Hepatocyte (in vitro differentiated cells): ENCODE results near the gene ZBTB20.

Experiments
- EZH2 ChIP-seq: fragments of 200-600 bp; sonication (generic); IDR thresholded peaks from 2 replicates; pipeline ENCODE4 v1.6.1; 2016; ENCODE audit warnings: antibody characterized with exemption, mild to moderate bottlenecking, borderline replicate concordance
- EZH2phosphoT487 ChIP-seq: fragments of 200-600 bp; sonication (generic); IDR thresholded peaks from one replicate; pipeline ENCODE4 v1.6.1; 2018; ENCODE audit warnings: antibody characterized with exemption, mild to moderate bottlenecking, low read depth, moderate library complexity; ENCODE audit not compliant: unreplicated experiment, severe bottlenecking
- TF ChIP-seq, protein P1 (sequence below): fragments of 200-600 bp; sonication (generic); IDR thresholded peaks from 2 replicates; pipeline ENCODE4 v1.5.1; 2016; ENCODE audit warnings: antibody characterized with exemption, mild to moderate bottlenecking; ENCODE audit not compliant: poor library complexity

DNA sequence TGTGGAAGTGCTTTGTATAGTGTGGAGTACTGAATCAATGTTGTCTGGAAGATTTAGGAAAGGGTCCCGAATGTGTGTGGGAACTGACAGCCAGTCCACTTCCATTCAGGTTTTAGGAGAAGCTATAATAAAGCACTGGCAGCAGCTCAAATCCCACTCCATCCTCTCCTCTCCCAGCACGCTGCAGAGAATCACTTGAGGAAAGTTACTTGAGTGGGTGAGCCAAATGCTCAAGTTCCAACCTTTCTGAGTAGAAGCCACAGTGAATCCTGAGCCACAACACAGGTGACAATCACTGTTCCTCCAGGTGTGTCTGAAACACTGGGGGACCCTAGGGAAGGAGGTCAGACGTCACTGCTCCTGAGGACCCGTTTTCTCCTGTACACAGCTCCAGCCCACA, 746.7 kb downstream of the ZBTB20 start:
- TF ChIP-seq, protein P1, sequence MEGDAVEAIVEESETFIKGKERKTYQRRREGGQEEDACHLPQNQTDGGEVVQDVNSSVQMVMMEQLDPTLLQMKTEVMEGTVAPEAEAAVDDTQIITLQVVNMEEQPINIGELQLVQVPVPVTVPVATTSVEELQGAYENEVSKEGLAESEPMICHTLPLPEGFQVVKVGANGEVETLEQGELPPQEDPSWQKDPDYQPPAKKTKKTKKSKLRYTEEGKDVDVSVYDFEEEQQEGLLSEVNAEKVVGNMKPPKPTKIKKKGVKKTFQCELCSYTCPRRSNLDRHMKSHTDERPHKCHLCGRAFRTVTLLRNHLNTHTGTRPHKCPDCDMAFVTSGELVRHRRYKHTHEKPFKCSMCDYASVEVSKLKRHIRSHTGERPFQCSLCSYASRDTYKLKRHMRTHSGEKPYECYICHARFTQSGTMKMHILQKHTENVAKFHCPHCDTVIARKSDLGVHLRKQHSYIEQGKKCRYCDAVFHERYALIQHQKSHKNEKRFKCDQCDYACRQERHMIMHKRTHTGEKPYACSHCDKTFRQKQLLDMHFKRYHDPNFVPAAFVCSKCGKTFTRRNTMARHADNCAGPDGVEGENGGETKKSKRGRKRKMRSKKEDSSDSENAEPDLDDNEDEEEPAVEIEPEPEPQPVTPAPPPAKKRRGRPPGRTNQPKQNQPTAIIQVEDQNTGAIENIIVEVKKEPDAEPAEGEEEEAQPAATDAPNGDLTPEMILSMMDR = no peak
- TF ChIP-seq EZH2phosphoT487 (no peak), EZH2 (no peak)
